KMS-11 (cell line): ENCODE measurements around the gene TRIM16.

ENCODE experiments used
- H2AFZ ChIP-seq: fragments of 200-600 bp; sonication (generic); 2 replicates; pipeline ENCODE4 v1.6.1; 2016; ENCODE audit warnings: antibody characterized with exemption, mixed run types, low read depth
- H3K27ac ChIP-seq: fragments of 200-600 bp; sonication (generic); 2 replicates; pipeline ENCODE4 v1.6.1; 2016; ENCODE audit warnings: mild to moderate bottlenecking, mixed run types
- H3K27me3 ChIP-seq: fragments of 200-600 bp; sonication (generic); 2 replicates; pipeline ENCODE4 v1.6.1; 2017; ENCODE audit warnings: mild to moderate bottlenecking, low read depth, mixed run types, moderate library complexity; ENCODE audit not compliant: insufficient read depth
- H3K36me3 ChIP-seq: fragments of 200-600 bp; sonication (generic); 2 replicates; pipeline ENCODE4 v1.6.1; 2017; ENCODE audit warnings: mild to moderate bottlenecking, mixed run types; ENCODE audit not compliant: insufficient read depth
- H3K4me1 ChIP-seq: fragments of 200-600 bp; sonication (generic); 2 replicates; pipeline ENCODE4 v1.6.1; 2016; ENCODE audit warnings: mild to moderate bottlenecking, low read depth, mixed run types; ENCODE audit not compliant: poor library complexity, severe bottlenecking
- H3K4me2 ChIP-seq: fragments of 200-600 bp; sonication (generic); 2 replicates; pipeline ENCODE4 v1.7.0; 2016; ENCODE audit warnings: mild to moderate bottlenecking, mixed run types
- H3K4me3 ChIP-seq: fragments of 200-600 bp; sonication (generic); IDR thresholded peaks from 2 replicates; pipeline ENCODE4 v1.6.1; 2017; ENCODE audit warnings: low read depth, low read length, mixed read lengths; ENCODE audit not compliant: insufficient read depth
- H3K79me2 ChIP-seq: fragments of 200-600 bp; sonication (generic); 2 replicates; pipeline ENCODE4 v1.6.1; 2016; ENCODE audit warnings: low read depth, mixed run types; ENCODE audit not compliant: insufficient read depth
- H3K9ac ChIP-seq: fragments of 200-600 bp; sonication (generic); 2 replicates; pipeline ENCODE4 v1.6.1; 2016; ENCODE audit warnings: mild to moderate bottlenecking, mixed run types
- H4K20me1 ChIP-seq: fragments of 200-600 bp; sonication (generic); 2 replicates; pipeline ENCODE4 v1.6.1; 2016; ENCODE audit warnings: mild to moderate bottlenecking, mixed run types; ENCODE audit not compliant: insufficient read depth
- CTCF ChIP-seq: fragments of 200-600 bp; sonication (generic); conservative IDR thresholded peaks from 2 replicates; pipeline ENCODE4 v1.6.1; 2017; ENCODE audit warnings: low read depth, mild to moderate bottlenecking, antibody characterized with exemption, low read length, moderate library complexity, mixed read lengths

The TRIM16 gene

GRCh38 chr17:15652960-15653359, 31.2 kb downstream of the TRIM16 start:
- Histone ChIP-seq H2AFZ (no peak overlapping the region), H3K27ac (no peak overlapping the region), H3K9ac (no peak overlapping the region), H3K79me2 (no peaks in the 10 kb centered on the region), H3K27me3 (no peaks in the 10 kb centered on the region), H3K4me1 (no peaks in the 10 kb centered on the region), H4K20me1 (no peaks in the 10 kb centered on the region), H3K4me3 (no peak overlapping the region), H3K4me2 (no peak overlapping the region), H3K36me3 (no peaks in the 10 kb centered on the region)
- TF ChIP-seq CTCF = no peak

GRCh38 chr17:15651583-15652110, 32.5 kb downstream of the TRIM16 start:
- no peak overlapping the region for H3K27ac ChIP-seq
- no peak overlapping the region for H3K4me2 ChIP-seq
- no peak overlapping the region for H3K9ac ChIP-seq
- no peaks in the 10 kb centered on the region for H3K4me1 ChIP-seq
- H4K20me1 ChIP-seq = no peaks in the 10 kb centered on the region
- no peaks in the 10 kb centered on the region for H3K36me3 ChIP-seq
- H3K27me3 ChIP-seq = no peaks in the 10 kb centered on the region
- TF ChIP-seq CTCF = no peak
- H2AFZ ChIP-seq = no peak overlapping the region
- H3K79me2 ChIP-seq = no peaks in the 10 kb centered on the region
- no peak overlapping the region for H3K4me3 ChIP-seq

GRCh38 chr17:15650741-15651582, 33.1 kb downstream of the TRIM16 start:
- Histone ChIP-seq H3K4me1 (no peaks in the 10 kb centered on the region), H2AFZ (no peak overlapping the region), H3K4me2 (no peak overlapping the region), H3K9ac (no peak overlapping the region), H3K27ac (no peak overlapping the region), H4K20me1 (no peaks in the 10 kb centered on the region), H3K79me2 (no peaks in the 10 kb centered on the region), H3K36me3 (no peaks in the 10 kb centered on the region), H3K4me3 (no peak overlapping the region), H3K27me3 (no peaks in the 10 kb centered on the region)
- no peak for TF ChIP-seq CTCF

- no peak overlapping the region for H2AFZ ChIP-seq
- no peak overlapping the region for H3K27ac ChIP-seq
- no peaks in the 10 kb centered on the region for H3K36me3 ChIP-seq
- no peak overlapping the region for H3K4me3 ChIP-seq
- no peak for TF ChIP-seq CTCF
- no peaks in the 10 kb centered on the region for H3K79me2 ChIP-seq
- no peaks in the 10 kb centered on the region for H3K4me1 ChIP-seq
- no peaks in the 10 kb centered on the region for H4K20me1 ChIP-seq
- no peak overlapping the region for H3K4me2 ChIP-seq
- no peak overlapping the region for H3K9ac ChIP-seq
- no peaks in the 10 kb centered on the region for H3K27me3 ChIP-seq
These were observed 34.2 kb downstream of the TRIM16 start for GRCh38 chr17:15649861-15650421.
